ENCODE data around the gene CETN1.

Gene CETN1

GRCh38 chr18:580154-580553 is at the start of gene CETN1:
Gene CETN1 (plus strand): TSS chr18:580380. CDS start chr18:580409, 29 bp downstream.
- no peak for DNase-seq (ENCODE audit: low read depth)

GRCh38 chr18:532018-532417 is 48.2 kb upstream of the CETN1 start:
- no peak for DNase-seq (ENCODE audit: low read depth)

DNA sequence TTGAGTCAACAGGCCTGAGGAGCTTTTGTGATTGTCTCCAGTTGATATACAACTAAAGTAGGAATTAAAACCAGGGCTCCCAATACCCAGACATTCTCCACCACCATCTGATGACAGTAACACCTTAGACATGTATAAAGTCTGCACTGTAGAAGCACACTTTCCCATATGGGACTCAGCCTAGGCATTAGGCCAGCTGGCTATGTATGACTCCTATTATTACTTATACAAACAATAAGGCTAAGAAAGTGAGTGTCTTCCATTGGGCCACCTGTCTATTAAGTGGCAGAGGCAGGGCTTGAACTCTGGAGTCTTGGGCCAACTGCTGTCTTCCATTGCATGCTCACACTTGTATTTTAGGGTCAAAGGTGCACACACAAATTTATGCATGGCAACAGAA is 47.5 kb upstream of the CETN1 start:
- DNase-seq (ENCODE audit: low read depth): no peak

GRCh38 chr18:533995-534601 is 46.1 kb upstream of the CETN1 start:
- no peak for DNase-seq (ENCODE audit: low read depth)

DNA sequence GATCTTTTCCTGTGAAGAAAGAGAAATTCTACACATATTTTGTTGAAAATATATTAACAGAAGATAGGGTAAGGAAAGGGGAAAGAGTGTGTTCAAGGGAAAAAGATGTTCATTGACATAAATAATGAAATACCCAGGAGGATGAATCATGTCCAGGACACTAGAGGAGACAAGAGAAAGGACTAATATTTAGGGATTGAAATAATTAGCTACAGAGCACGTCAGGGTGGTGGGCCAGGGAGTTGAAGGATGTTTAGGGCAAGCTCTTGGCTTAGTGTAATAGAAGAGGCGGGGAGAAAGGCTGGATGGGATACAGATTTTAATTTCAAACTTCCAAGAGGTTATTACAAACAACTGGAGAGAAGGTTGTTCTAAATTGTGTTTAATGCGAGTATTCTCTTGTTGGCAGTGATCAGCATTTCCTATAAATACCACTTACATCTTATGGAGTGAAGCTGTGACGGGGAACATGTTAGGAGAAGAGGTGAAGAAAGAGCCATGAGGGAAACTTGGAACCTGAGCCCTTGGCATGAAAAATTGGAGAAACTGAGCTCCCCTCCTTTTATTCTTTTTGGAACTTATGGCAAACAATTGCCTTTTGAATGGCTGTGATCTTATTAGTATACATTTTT is 36.6 kb upstream of the CETN1 start:
- DNase-seq (ENCODE audit: low read depth): no peak

- DNase-seq (ENCODE audit: low read depth): no peak
Measured at GRCh38 chr18:549967-550366, 30.2 kb upstream of the CETN1 start.

DNA sequence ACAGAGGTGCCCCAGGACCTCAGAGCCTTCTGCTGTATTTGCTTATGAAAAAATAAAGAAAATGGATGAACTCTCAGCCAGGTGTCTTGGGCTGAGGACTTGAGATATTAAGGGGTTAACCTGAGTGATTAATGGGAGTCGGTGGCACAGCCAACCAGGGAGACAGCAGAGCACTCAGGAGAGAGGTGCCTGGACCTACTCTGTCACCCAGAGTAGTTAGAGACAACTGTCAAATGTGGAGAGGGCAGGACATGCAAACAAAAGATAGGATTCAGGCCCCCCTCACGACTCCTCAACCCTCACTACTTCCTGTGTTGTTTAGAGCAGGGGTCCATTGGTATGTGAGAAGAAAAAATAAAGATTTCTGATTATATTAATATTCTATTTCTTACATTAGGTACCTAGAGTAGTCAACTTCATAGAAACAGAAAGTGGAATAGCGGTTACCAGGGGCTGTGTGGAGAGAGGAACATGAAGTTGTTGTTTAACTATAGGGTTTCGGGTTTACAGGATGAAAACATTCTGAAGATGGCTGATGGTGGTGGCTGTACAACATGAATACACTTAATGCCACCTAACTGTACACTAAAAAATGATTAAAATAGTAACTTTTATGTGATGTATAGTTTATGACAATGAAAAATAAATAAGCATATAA is 28.6 kb upstream of the CETN1 start:
- DNase-seq (ENCODE audit: low read depth): no peak

DNA sequence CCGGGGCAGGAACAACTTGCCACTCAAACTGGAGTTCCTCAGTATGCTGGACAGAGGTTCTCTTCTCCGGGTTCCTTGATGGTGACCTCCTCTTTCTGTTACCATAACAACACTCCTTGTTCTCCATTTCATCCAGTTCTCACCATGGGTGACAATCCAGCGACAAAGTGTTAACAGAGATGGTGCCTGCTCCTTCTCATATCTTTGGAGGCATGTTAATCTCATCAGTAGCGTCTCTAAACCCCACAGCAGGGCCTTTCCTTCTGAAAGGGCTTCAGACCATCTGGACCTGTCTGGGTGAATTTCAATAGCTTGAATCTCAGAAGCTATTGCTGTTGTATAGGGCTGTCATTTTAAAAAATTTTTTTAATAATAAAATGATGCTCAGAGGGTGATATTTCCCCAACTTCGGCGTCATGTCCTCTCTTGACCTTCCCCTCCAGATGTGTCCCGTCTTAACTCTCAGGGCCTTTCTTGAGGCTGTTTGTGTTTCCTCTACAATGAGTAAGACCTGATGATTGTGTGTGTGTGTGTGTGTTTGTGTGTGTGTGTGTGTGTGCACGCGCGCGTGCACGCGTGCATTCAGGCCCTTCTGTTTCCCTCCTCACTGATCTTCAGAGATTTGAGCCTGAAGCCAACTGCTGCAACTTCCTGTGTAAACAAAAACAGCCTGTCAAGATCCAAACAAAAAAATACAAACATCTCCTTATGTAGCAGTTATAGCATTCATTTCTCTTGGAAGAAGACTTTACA is 24.3 kb upstream of the CETN1 start:
- DNase-seq (ENCODE audit: low read depth): no peak

- DNase-seq (ENCODE audit: low read depth): no peak
Measured at GRCh38 chr18:564708-565561, 15.2 kb upstream of the CETN1 start.

DNA sequence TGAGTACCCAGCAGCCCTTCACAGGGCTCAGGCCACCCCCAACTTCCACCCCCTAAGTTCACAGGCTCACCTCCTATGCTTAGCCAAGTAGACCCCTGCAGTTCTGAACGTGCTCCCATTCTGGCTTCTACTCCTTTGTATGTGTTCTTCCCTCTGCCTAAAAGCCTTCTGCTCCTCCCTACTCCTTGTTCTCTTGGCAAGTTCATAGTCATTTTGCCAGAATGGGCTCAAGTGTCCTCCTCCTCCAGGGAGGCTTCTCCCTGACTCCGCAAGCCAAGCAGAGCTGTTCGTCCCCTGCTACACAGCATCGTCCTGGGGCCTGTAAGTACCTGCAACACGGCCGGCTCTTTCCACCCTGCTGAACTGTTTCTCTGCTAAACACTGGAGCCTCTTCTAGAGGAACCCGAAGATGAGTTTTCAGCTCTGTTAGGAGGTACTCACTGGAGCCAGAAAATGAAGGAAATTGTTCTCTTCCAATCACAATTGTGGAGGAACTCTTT is 14.6 kb upstream of the CETN1 start:
- no peak for DNase-seq (ENCODE audit: low read depth)

DNA sequence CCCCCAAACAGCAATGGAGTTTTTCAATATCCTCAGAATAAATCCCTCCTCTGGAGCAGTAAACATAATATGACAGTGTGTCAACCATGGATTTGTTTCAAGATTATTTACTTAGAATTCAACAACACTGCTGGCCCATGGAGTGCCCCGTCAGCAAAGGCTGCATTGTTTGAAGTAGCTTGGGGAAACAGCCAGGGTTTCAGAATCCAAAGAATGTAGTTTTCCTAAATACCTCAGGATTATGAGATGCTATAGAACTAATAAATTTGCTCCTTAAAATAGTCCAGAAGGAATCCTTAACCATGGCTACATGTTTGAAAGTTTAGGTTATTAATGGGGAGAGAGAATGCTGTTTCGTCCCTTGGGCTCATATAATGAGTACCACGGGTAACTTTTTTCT is 13.1 kb upstream of the CETN1 start:
- DNase-seq (ENCODE audit: low read depth): no peak

- no peak for DNase-seq (ENCODE audit: low read depth)
Measured at GRCh38 chr18:568731-569130, 11.4 kb upstream of the CETN1 start.

DNA sequence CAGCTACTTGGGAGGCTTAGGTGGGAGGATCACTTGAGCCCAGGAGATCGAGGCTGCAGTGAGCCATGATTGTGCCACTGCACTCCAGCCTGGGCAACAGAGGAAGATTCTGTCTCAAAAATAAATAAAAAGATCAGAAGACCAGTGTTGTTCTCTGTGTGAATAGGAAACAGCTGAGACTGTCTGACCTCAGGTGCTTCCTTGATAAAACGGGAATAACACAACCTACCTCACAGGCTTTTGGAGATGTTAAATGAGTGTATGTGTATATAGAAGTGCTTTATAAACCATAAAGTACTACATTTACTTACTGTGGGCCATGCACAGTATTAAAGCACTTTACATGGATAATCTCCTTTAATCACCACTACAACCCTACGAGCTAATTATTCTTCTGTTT is 9.9 kb upstream of the CETN1 start:
- no peak for DNase-seq (ENCODE audit: low read depth)

DNA sequence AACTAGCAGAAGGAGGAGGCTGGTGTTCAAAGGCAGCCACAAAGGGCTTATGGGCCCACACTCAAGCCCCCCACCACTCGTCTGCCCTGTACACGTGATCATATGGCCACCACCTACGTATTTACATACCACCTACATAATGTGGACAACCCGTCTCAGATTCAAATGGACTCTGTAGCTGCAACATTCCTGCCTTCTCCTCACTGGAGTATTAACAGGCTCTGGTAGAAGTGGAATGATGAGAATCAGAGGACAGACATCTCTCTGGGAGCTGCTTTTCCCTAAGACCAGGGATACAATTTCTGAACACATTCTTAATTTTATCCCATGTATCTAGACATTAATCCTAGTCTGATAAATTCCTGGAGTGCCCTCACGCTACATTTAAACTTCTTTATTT is 9.5 kb upstream of the CETN1 start:
- no peak for DNase-seq (ENCODE audit: low read depth)

- DNase-seq (ENCODE audit: low read depth): no peak
Measured at GRCh38 chr18:572091-572830, 7.9 kb upstream of the CETN1 start.

DNA sequence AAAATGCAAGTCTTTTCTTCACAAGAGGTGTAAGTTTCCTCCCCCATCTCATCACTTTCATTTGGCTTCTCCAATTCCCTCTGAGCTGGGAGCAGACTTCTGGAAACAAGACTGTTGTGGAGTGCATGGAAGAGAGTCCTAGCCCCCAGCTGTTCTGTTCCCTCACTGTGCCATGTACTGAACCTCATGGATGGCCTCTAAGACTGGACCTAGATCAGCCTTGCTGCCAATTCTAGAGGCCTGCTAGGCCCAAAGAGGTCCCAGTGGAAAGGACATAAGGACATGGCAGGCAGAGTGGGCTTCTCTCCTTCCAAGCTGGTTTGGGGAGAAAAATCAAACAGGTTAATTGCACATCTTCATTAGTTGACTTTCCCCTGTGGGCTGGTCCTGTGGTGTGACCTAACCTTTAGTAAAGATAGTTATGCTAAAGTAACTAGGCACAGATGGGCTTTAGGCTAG is 7.3 kb upstream of the CETN1 start:
- DNase-seq (ENCODE audit: low read depth): no peak

DNA sequence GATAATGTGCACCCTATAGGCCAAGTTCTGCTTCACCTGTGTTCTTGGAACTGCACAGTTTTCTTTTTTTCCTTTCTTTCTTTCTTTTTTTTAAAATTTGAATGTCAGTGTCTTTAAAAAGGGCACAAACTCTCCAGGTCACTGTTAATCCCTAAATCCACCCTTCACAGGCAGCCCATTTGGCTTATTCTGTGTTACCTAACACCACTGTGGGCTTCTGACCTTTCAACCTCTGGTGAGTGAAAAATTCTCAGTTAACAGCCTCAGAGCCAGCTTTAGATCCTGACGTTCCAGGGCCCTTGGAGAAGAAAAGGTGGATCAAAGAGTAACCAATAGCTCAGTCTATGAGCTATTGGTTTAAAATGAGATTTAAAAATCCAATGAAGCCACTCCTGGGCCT is 6.8 kb upstream of the CETN1 start:
- no peak for DNase-seq (ENCODE audit: low read depth)

GRCh38 chr18:574149-574860 is 5.9 kb upstream of the CETN1 start:
- DNase-seq (ENCODE audit: low read depth): no peak

DNA sequence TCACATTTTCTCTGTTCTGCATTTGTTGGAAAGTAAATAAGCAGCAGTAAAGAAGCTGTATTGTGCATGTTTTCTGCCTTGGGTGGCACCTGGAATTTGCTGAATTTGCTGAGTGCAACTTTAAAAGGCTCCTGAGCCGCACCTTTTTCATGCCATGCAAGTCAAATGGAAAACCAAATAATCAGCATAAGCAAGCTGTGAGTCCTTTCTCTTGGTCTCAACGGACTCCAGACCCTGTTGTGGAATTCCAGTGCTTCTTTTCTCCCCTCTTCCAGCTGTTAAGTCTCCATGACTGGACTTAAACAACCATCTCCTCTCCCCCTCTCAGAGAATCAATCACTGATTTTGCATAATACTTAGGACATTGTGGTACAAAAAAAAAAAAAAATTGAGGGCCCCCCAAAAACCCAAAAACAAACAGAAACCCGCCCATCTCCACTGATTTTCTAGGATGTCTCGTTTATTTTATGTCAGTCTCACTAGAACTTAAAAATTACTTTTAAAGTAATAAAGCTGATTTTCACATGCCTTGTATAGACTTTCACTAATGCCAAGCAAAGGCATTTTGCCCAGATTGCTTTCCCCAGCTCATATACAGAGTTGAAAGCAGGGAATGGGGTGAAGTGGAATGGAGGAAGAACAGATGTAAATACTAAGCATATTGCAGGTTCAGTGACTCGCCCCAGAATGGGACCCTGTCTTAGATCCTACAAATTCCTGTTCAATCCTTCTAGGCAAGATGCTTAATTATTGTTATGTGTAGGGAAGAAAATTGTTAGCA is 5.1 kb upstream of the CETN1 start:
- no peak for DNase-seq (ENCODE audit: low read depth)

DNA sequence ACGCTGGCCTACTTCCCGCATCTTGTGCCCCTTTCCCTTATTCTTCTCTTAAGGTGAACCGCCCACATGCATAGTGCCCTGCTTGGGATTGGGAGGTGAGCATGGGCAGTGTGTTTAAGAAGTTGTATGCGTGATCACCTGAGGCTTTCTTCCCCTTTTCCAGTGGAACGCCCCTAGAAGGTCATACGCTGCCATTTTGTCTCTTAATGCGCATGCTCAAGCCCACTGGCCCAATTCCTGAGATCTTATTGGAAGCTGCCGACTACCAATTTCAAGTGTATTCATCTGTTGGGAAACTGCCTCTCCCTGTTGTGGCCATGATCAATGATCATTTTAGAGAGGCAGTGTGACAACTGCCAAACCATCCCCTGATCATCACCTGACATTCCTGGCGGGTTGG is 3.3 kb upstream of the CETN1 start:
- no peak for DNase-seq (ENCODE audit: low read depth)

Measured in CMK (cell line).